ENCODE data around the gene SLC25A39. TPM values are rescaled to one million over a fixed set of nuclear protein-coding genes. Genes with fewer than 3 reads are reported as not detected.

The SLC25A39 gene
- total RNA-seq, 1 donor from 2014 or later, result 104 TPM

DNA sequence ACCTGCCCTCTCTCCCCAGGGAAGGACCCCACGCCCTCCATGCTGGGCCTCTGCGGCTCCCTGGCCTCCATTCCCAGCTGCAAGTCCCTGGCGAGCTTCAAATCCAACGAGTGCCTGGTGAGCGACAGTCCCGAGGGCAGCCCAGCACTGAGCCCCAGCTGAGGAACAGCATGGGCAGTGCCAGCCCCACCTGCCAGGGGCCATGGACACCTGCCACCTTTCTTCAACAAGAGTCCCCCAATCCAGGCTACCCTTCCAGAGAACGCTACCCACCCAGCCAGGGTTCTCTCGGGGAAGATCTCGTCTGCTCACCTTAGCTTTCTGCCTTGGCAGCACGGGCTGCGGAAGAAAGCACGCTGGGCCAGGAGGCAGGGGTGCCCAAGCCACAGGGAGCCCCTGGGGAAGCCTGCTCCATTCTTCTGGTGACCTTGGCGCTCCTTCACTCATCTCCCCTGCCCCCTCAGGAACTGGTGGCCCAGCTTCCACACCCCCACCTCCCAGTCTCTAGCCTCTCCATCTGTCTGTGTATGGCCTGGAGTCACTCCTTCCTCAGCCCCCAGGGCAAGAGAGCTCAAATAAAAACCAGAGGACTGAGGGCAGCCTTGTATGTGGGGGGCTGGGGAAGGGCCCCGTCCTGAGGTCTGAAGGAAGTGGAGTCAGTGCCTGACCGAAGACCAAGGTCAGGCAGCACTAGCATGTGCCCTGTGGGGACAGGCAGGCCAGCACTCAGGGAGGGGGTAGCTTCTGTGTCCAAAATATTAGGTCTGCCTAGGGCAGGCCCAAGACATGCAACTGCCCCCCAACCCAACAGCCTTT is 6.3 kb downstream of the SLC25A39 start:
- Mint-ChIP-seq H3K4me1 (ENCODE audit: low read depth, unreplicated experiment) (peaks cover 14% of the 10 kb centered on the region), H3K4me3 (ENCODE audit: unreplicated experiment) (peak overlapping the region; percentile 30), H3K27ac (ENCODE audit: unreplicated experiment) (no peak overlapping the region), H3K36me3 (ENCODE audit: unreplicated experiment) (peaks cover 17% of the 10 kb centered on the region), H3K27me3 (ENCODE audit: unreplicated experiment) (peaks cover 14% of the 10 kb centered on the region), H3K9me3 (ENCODE audit: unreplicated experiment) (peaks cover 21% of the 10 kb centered on the region)
- no peak for TF ChIP-seq CTCF (IDR thresholded peaks at IDR 0.05; ENCODE audit: partially characterized antibody, unreplicated experiment)
- no peak for DNase-seq

DNA sequence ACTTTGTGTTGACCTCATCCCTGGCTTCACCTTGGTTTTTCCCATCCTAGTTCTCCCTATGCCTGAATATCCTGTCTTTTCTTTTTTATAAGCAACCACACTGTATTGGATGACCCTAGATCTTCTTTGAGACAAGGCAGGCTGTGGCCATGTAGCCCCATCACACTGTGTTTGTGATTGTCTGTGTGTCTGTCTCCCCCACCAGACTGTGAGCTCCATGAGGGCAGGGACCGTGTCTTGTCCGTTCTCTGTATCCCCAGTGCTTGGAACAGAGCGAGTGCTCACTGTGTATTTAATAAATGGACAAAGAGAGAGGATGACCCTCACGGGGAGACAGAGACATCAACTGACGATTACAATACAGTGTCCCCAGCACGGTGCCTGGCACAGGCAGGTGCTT is 7.1 kb downstream of the SLC25A39 start:
- H3K27ac Mint-ChIP-seq (ENCODE audit: unreplicated experiment), result peak overlapping the region; percentile 62
- peaks cover 17% of the 10 kb centered on the region for H3K36me3 Mint-ChIP-seq (ENCODE audit: unreplicated experiment)
- no peak for DNase-seq
- peak overlapping the region; percentile 35 for H3K4me3 Mint-ChIP-seq (ENCODE audit: unreplicated experiment)
- H3K27me3 Mint-ChIP-seq (ENCODE audit: unreplicated experiment), result peaks cover 12% of the 10 kb centered on the region
- TF ChIP-seq CTCF (IDR thresholded peaks at IDR 0.05; ENCODE audit: partially characterized antibody, unreplicated experiment), result no peak
- peaks cover 14% of the 10 kb centered on the region for H3K4me1 Mint-ChIP-seq (ENCODE audit: low read depth, unreplicated experiment)
- peaks cover 21% of the 10 kb centered on the region for H3K9me3 Mint-ChIP-seq (ENCODE audit: unreplicated experiment)

DNA sequence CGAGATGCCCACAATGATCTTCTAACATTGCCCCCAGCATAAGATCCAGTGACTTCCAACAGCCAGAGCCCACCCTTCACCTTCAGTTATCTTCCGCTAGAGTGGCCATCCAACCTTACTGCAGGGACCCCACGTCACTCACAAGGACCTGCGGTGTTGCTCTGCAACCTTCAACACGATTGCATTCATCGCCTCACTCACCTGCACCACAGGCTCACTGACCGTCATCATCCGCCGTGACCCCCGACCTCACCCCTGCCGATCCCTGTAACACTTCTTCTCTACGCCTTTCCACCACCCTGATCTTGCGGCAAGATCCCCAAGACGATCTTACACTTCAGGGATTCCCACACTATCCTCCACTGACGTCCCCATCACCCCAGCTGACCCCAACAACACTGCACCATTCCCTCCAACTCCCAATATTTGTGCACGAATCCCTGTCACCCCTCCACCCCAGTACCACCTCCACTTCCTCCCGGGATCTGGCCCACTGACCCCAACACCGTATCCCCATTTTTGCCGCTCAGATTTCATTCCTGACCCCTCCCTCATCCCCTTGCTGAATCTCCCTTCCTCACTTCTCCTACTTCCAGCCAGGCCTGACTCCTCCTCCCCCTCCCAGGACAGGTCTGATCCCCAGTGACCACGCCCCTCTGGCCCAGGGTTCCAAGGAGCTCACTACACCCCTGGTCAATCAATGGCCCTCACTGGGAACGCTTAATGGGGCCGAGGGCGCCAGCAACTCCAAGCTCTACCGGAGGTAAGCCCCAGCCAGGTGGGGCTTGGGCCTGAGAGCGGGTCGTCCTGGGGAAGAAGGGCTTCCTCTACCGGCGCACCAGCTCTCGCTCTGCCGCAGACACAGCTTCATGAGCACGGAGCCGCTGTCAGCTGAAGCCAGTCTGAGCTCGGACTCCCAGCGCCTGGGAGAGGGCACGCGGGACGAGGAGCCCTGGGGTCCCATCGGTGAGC is 8.6 kb downstream of the SLC25A39 start:
- peak; percentile 52 for DNase-seq

GRCh38 chr17:44314869-44315661 is 9.6 kb downstream of the SLC25A39 start:
- peak overlapping the region; percentile 72 for H3K27ac Mint-ChIP-seq (ENCODE audit: unreplicated experiment)
- H3K9me3 Mint-ChIP-seq (ENCODE audit: unreplicated experiment), result peaks cover 21% of the 10 kb centered on the region
- peaks cover 17% of the 10 kb centered on the region for H3K36me3 Mint-ChIP-seq (ENCODE audit: unreplicated experiment)
- H3K4me3 Mint-ChIP-seq (ENCODE audit: unreplicated experiment), result peak overlapping the region; percentile 81
- peaks cover 31% of the 10 kb centered on the region for H3K4me1 Mint-ChIP-seq (ENCODE audit: low read depth, unreplicated experiment)
- peaks cover 13% of the 10 kb centered on the region for H3K27me3 Mint-ChIP-seq (ENCODE audit: unreplicated experiment)
- TF ChIP-seq CTCF (IDR thresholded peaks at IDR 0.05; ENCODE audit: partially characterized antibody, unreplicated experiment), result no peak
- DNase-seq, result peak; percentile 65

More for the DNA sequence above, 8.6 kb downstream of the SLC25A39 start:
- Mint-ChIP-seq H3K27ac (ENCODE audit: unreplicated experiment) (peak overlapping the region; percentile 72), H3K4me3 (ENCODE audit: unreplicated experiment) (peak overlapping the region; percentile 81), H3K9me3 (ENCODE audit: unreplicated experiment) (peaks cover 20% of the 10 kb centered on the region), H3K27me3 (ENCODE audit: unreplicated experiment) (peaks cover 11% of the 10 kb centered on the region), H3K4me1 (ENCODE audit: low read depth, unreplicated experiment) (peaks cover 25% of the 10 kb centered on the region), H3K36me3 (ENCODE audit: unreplicated experiment) (peaks cover 17% of the 10 kb centered on the region)
- TF ChIP-seq CTCF (IDR thresholded peaks at IDR 0.05; ENCODE audit: partially characterized antibody, unreplicated experiment), result no peak

Measured in glutamatergic neuron (in vitro differentiated cells).